Transverse colon (tissue), 4 donors: Measurements from ENCODE around the gene XRCC2. TPM values are rescaled to one million over a fixed set of nuclear protein-coding genes. Genes with fewer than 3 reads are reported as not detected.

Experiments used
- DNase-seq: peaks from one replicate; pipeline ENCODE4 v3.0.0-alpha.2; 2019
- H3K27ac ChIP-seq, 4 donors: fragments of 200-600 bp; sonication (generic); 2 replicates each; pipeline ENCODE4 v1.5.1; 2016 to 2018; ENCODE audit warnings: inconsistent platforms in 4 of 4
- H3K27me3 ChIP-seq: fragments of 200-600 bp; sonication (generic); 2 replicates; pipeline ENCODE4 v1.5.1; 2017; ENCODE audit warnings: inconsistent platforms
- H3K36me3 ChIP-seq, 4 donors: fragments of 200-600 bp; sonication (generic); 2 replicates each; pipeline ENCODE4 v1.5.1; 2017 to 2019; ENCODE audit warnings: inconsistent platforms in 4 of 4
- H3K4me1 ChIP-seq, 4 donors: fragments of 200-600 bp; sonication (generic); 2 replicates each; pipeline ENCODE4 v1.5.1; 2017 to 2020; ENCODE audit warnings: inconsistent platforms in 4 of 4
- H3K4me3 ChIP-seq, 4 donors: fragments of 200-600 bp; sonication (generic); 1 replicate in 1 of 4; 2 replicates in 3 of 4; pipeline versions ENCODE4 v1.5.1 to v1.6.1; 2017 to 2019; ENCODE audit warnings: inconsistent platforms in 4 of 4
- H3K9me3 ChIP-seq, 2 donors: fragments of 200-600 bp; sonication (generic); 2 replicates each; pipeline ENCODE4 v1.5.1; 2017 to 2019; ENCODE audit warnings: inconsistent platforms in 2 of 2
- EP300 ChIP-seq: sonication (generic); formaldehyde crosslinking; IDR thresholded peaks from one replicate; pipeline ENCODE4 v1.6.1; 2017; ENCODE audit warnings: antibody characterized with exemption, low read depth
- POLR2A ChIP-seq: fragments of 450-650 bp; IDR thresholded peaks from one replicate; pipeline ENCODE4 v1.6.1; 2016; ENCODE audit warnings: antibody characterized with exemption, mild to moderate bottlenecking, moderate library complexity
- POLR2AphosphoS5 ChIP-seq, 3 donors: sonication (generic); formaldehyde crosslinking; IDR thresholded peaks; one replicate each; pipeline ENCODE4 v1.6.1; 2016; ENCODE audit warnings: antibody characterized with exemption in 3 of 3
- WGBS, 2 donors: methylation state at CpG; one replicate each; pipeline ENCODE4 v1.1.5; 2018; ENCODE audit warnings: low coverage in 1 of 2; 5-methylcytosine and 5-hydroxymethylcytosine counted together
- in situ Hi-C, 4 donors: fragments of 200-750 bp; cut with MboI; loops; one replicate each; pipeline versions ENCODE4 v1.15.0 to v1.15.1; 2017; ENCODE audit warnings: low sequenced_read_pairs in 3 of 4, low pct_ligation_motif_present in 1 of 4, low pct_unique_long_range_greater_than_20kb in 1 of 4
- intact Hi-C: fragments of 100-400 bp; cut with DNase I; formaldehyde crosslinking; loops from one replicate; pipeline ENCODE4 v1.15.1; 2023; ENCODE audit warnings: low total_unique reads
- total RNA-seq, 4 donors: library from RNA; depleted of rRNA; stranded (reverse); fragments of >200 nt; gene quantifications; one replicate each; pipeline ENCODE4 v1.1.0, GENCODE V29; 2016
- TF ChIP-seq, protein P1 (sequence below), 5 experiments: fragments of 200-600 bp in 3 of 5; fragments of 450-650 bp in 2 of 5; sonication (generic) in 3 of 5; IDR thresholded peaks; 1 replicate in 2 of 5; 2 replicates in 3 of 5; pipeline ENCODE4 v1.5.1; 2016 to 2017; ENCODE audit warnings: antibody characterized with exemption in 5 of 5, inconsistent platforms in 3 of 5, mild to moderate bottlenecking in 2 of 5, moderate library complexity in 1 of 5

XRCC2 gene
- total RNA-seq, 4 donors from 2014 or later, result 0.55 to 14.5 (median 0.79) TPM; not detected in 1

DNA sequence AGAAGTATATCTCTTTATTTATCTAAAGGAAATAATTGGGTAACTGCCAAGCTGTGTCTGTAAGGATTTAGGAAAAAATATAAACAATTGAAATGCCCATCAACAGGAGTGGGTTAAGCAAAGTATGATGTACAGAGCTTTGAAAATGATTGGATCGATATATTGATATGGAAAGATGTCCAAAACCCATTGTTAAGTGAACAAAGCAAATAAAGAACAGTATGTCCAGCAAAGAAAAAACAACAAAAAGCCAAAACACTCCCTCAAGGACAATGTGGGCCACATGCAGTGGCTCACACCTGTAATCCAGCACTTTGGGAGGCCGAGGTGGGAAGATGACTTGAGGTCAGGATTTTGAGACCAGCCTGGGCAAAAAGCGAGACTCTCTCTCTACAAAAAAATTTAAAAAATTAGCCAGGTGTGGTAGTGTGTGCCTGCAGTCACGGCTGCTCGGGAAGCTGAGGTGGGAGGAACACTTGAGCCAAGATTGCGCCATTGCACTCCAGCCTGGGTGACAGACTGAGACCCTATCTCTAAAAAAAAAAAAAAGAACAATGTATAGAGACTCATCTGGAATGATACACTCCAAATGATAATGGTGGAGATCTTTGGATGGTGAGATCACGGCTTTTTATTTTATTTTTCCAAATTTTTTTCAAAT is 37.9 kb downstream of the XRCC2 start:
- no peak overlapping the region for H3K27ac ChIP-seq
- in situ Hi-C loops, result no loop called here
- no peaks in the 10 kb centered on the region for H3K27me3 ChIP-seq
- no peaks in the 10 kb centered on the region for H3K36me3 ChIP-seq
- WGBS, 2 donors, result 89 to 94% methylated on average over 7 of the region's 7 CpGs
- no peak for TF ChIP-seq POLR2A
- TF ChIP-seq, protein P1, sequence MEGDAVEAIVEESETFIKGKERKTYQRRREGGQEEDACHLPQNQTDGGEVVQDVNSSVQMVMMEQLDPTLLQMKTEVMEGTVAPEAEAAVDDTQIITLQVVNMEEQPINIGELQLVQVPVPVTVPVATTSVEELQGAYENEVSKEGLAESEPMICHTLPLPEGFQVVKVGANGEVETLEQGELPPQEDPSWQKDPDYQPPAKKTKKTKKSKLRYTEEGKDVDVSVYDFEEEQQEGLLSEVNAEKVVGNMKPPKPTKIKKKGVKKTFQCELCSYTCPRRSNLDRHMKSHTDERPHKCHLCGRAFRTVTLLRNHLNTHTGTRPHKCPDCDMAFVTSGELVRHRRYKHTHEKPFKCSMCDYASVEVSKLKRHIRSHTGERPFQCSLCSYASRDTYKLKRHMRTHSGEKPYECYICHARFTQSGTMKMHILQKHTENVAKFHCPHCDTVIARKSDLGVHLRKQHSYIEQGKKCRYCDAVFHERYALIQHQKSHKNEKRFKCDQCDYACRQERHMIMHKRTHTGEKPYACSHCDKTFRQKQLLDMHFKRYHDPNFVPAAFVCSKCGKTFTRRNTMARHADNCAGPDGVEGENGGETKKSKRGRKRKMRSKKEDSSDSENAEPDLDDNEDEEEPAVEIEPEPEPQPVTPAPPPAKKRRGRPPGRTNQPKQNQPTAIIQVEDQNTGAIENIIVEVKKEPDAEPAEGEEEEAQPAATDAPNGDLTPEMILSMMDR (IDR thresholded peaks at IDR 0.05), result no peak
- no peak for TF ChIP-seq POLR2AphosphoS5 (IDR thresholded peaks at IDR 0.05)
- TF ChIP-seq EP300, result no peak
- intact Hi-C loops, result no loop called here
- no peak overlapping the region for H3K4me3 ChIP-seq
- no peaks in the 10 kb centered on the region for H3K9me3 ChIP-seq
- H3K4me1 ChIP-seq, result no peaks in the 10 kb centered on the region
- no peak for DNase-seq

DNA sequence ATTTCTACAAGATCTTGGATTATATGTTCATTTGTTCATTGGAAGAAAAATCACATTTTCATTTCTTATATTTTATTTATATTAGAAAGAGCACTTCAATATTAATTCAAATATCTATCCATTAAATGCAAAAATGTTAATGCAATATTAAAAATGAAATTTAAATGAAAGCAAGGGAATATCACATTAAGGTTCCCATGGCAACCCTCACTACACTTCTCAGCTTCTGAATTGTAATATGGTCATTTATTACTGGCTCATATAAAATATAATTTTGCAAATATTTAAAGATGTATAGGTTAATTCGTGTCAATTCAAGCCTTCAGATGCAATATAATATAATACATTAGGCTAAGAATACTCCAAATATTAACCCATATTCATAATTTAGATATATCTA is 38.8 kb downstream of the XRCC2 start:
- DNase-seq, result no peak
- Histone ChIP-seq H3K36me3 (no peaks in the 10 kb centered on the region), H3K9me3 (no peaks in the 10 kb centered on the region), H3K4me3 (no peak overlapping the region), H3K27me3 (no peaks in the 10 kb centered on the region), H3K4me1 (no peaks in the 10 kb centered on the region), H3K27ac (no peak overlapping the region)
- WGBS, 2 donors, result 45 to 72% methylated on average over 1 of the region's 1 CpG
- intact Hi-C loops (no loop called here), in situ Hi-C loops (no loop called here)
- TF ChIP-seq EP300 (no peak), POLR2A (no peak), POLR2AphosphoS5 (IDR thresholded peaks at IDR 0.05) (no peak)
- TF ChIP-seq, protein P1 (IDR thresholded peaks at IDR 0.05), result no peak

- in situ Hi-C loops, result no loop called here
- H3K27me3 ChIP-seq, result no peaks in the 10 kb centered on the region
Measured at GRCh38 chr7:152636441-152636840, 39.5 kb downstream of the XRCC2 start.

GRCh38 chr7:152633504-152633903 is 42.4 kb downstream of the XRCC2 start:
- H3K4me3 ChIP-seq, result no peak overlapping the region
- H3K27ac ChIP-seq, result no peak overlapping the region
- TF ChIP-seq, protein P1 (IDR thresholded peaks at IDR 0.05), result no peak
- no peak for TF ChIP-seq POLR2AphosphoS5 (IDR thresholded peaks at IDR 0.05)
- TF ChIP-seq POLR2A, result no peak
- TF ChIP-seq EP300, result no peak

More at GRCh38 chr7:152636441-152636840, 39.5 kb downstream of the XRCC2 start:
- Histone ChIP-seq H3K27ac (no peak overlapping the region), H3K36me3 (no peaks in the 10 kb centered on the region), H3K4me3 (no peak overlapping the region), H3K4me1 (no peaks in the 10 kb centered on the region), H3K9me3 (no peaks in the 10 kb centered on the region)
- no peak for DNase-seq
- intact Hi-C loops, result no loop called here
- TF ChIP-seq EP300, result no peak
- TF ChIP-seq, protein P1 (IDR thresholded peaks at IDR 0.05), result no peak
- TF ChIP-seq POLR2AphosphoS5 (IDR thresholded peaks at IDR 0.05), result no peak
- TF ChIP-seq POLR2A, result no peak
- 73 to 87% methylated on average over 6 of the region's 6 CpGs for WGBS, 2 donors

More at GRCh38 chr7:152633504-152633903, 42.4 kb downstream of the XRCC2 start:
- intact Hi-C loops (no loop called here), in situ Hi-C loops (no loop called here)
- H3K9me3 ChIP-seq, result no peaks in the 10 kb centered on the region
- H3K27me3 ChIP-seq, result no peaks in the 10 kb centered on the region
- H3K36me3 ChIP-seq, result no peaks in the 10 kb centered on the region
- WGBS, 2 donors, result 72 to 88% methylated on average over 4 to 8 of the region's 8 CpGs
- no peak for DNase-seq
- no peaks in the 10 kb centered on the region for H3K4me1 ChIP-seq
